B cell (primary cell): ENCODE measurements around the gene ATP11A.

Experiments
- CTCF ChIP-seq: fragments of 200-600 bp; IDR thresholded peaks from one replicate; pipeline ENCODE4 v1.8.0; 2022; ENCODE audit warnings: antibody characterized with exemption, mild to moderate bottlenecking
- EZH2 ChIP-seq: IDR thresholded peaks from 2 replicates; pipeline ENCODE4 v1.6.1; 2012; ENCODE audit warnings: borderline replicate concordance, low read depth, mild to moderate bottlenecking, moderate library complexity, low read length; ENCODE audit not compliant: insufficient read depth, poor library complexity, severe bottlenecking

- TF ChIP-seq CTCF (no peak), EZH2 (no peak)
Measured at GRCh38 chr13:112844411-112844810, 154.6 kb downstream of the ATP11A start.
